RWPE2 (cell line): Measurements from ENCODE around the gene SVIL.

ENCODE experiments used
- ATAC-seq: fragments of 200-7000 bp; cut with Tn5 transposase; 3 replicates; pipeline ENCODE4 v1.9.1; 2021; ENCODE audit warnings: low read depth
- DNase-seq: peaks from one replicate; pipeline ENCODE4 v3.0.0-alpha.2; 2020; ENCODE audit warnings: low spot score
- H3K27ac ChIP-seq: fragments of 450-650 bp; 2 replicates; pipeline ENCODE4 v1.5.1; 2017; ENCODE audit warnings: mild to moderate bottlenecking; ENCODE audit not compliant: poor library complexity, severe bottlenecking
- H3K27me3 ChIP-seq: fragments of 250-450 bp; sonication (Bioruptor Pico); 2 replicates; pipeline ENCODE4 v1.5.1; 2021; ENCODE audit warnings: mild to moderate bottlenecking, moderate library complexity; ENCODE audit not compliant: insufficient read depth, poor library complexity, severe bottlenecking
- H3K36me3 ChIP-seq: fragments of 250-450 bp; sonication (Bioruptor Pico); 2 replicates; pipeline ENCODE4 v1.5.1; 2020; ENCODE audit warnings: low read depth, mild to moderate bottlenecking, moderate library complexity
- H3K4me1 ChIP-seq: fragments of 250-450 bp; sonication (Bioruptor Pico); 2 replicates; pipeline ENCODE4 v1.5.1; 2021; ENCODE audit warnings: mild to moderate bottlenecking, moderate library complexity; ENCODE audit not compliant: insufficient read depth, poor library complexity, severe bottlenecking
- H3K4me3 ChIP-seq: fragments of 250-450 bp; sonication (Bioruptor Pico); 2 replicates; pipeline ENCODE4 v1.5.1; 2021; ENCODE audit warnings: mild to moderate bottlenecking, moderate library complexity; ENCODE audit not compliant: severe bottlenecking
- H3K9me3 ChIP-seq: fragments of 250-450 bp; sonication (Bioruptor Pico); 2 replicates; pipeline ENCODE4 v1.5.1; 2021; ENCODE audit warnings: mild to moderate bottlenecking, moderate library complexity; ENCODE audit not compliant: severe bottlenecking
- CTCF ChIP-seq: fragments of 450-650 bp; IDR thresholded peaks from one replicate; pipeline ENCODE4 v1.5.1; 2017; ENCODE audit warnings: mild to moderate bottlenecking, moderate library complexity; ENCODE audit not compliant: poor library complexity, severe bottlenecking

The SVIL gene

GRCh38 chr10:29430101-29430500 lies 204.7 kb downstream of the SVIL start:
- no peak for ATAC-seq
- no peaks in the 10 kb centered on the region for H3K9me3 ChIP-seq
- H3K4me3 ChIP-seq: no peak overlapping the region
- no peaks in the 10 kb centered on the region for H3K4me1 ChIP-seq
- peaks cover 4% of the 10 kb centered on the region for H3K27me3 ChIP-seq
- DNase-seq: no peak
- no peak for TF ChIP-seq CTCF
- H3K27ac ChIP-seq: no peak overlapping the region
- peaks cover 7% of the 10 kb centered on the region for H3K36me3 ChIP-seq

- no peak for ATAC-seq
- no peak overlapping the region for H3K27ac ChIP-seq
These were observed 206.3 kb downstream of the SVIL start for GRCh38 chr10:29428486-29428885.

GRCh38 chr10:29427667-29428066 lies 207.1 kb downstream of the SVIL start:
- H3K4me3 ChIP-seq: no peak overlapping the region
- H3K27ac ChIP-seq: no peak overlapping the region
- peaks cover 5% of the 10 kb centered on the region; the same call in 1 of the 2 replicates for H3K36me3 ChIP-seq
- H3K27me3 ChIP-seq: no peaks in the 10 kb centered on the region
- H3K4me1 ChIP-seq: no peaks in the 10 kb centered on the region
- DNase-seq (no peak), ATAC-seq (no peak)
- TF ChIP-seq CTCF: no peak
- H3K9me3 ChIP-seq: no peaks in the 10 kb centered on the region

More at GRCh38 chr10:29428486-29428885, 206.3 kb downstream of the SVIL start:
- peaks cover 3% of the 10 kb centered on the region; the same call in 1 of the 2 replicates for H3K36me3 ChIP-seq
- no peak overlapping the region for H3K4me3 ChIP-seq
- DNase-seq: no peak
- H3K9me3 ChIP-seq: no peaks in the 10 kb centered on the region
- no peaks in the 10 kb centered on the region for H3K27me3 ChIP-seq
- H3K4me1 ChIP-seq: no peaks in the 10 kb centered on the region
- no peak for TF ChIP-seq CTCF

- Histone ChIP-seq H3K4me3 (no peak overlapping the region), H3K4me1 (no peaks in the 10 kb centered on the region), H3K36me3 (peaks cover 9% of the 10 kb centered on the region; the same call in 1 of the 2 replicates), H3K27ac (no peak overlapping the region), H3K9me3 (no peaks in the 10 kb centered on the region), H3K27me3 (no peaks in the 10 kb centered on the region)
- no peak for TF ChIP-seq CTCF
- ATAC-seq: no peak
- DNase-seq: no peak
These were observed 208.4 kb downstream of the SVIL start for GRCh38 chr10:29426420-29426819.

GRCh38 chr10:29424017-29424416 lies 210.8 kb downstream of the SVIL start:
- Histone ChIP-seq H3K27me3 (no peaks in the 10 kb centered on the region), H3K4me1 (no peaks in the 10 kb centered on the region), H3K27ac (no peak overlapping the region), H3K36me3 (peaks cover 16% of the 10 kb centered on the region), H3K9me3 (no peaks in the 10 kb centered on the region), H3K4me3 (no peak overlapping the region)
- no peak for TF ChIP-seq CTCF
- no peak for DNase-seq
- no peak for ATAC-seq
